Measurements from ENCODE around the gene HTD2. TPM values are rescaled to one million over a fixed set of nuclear protein-coding genes. Genes with fewer than 3 reads are reported as not detected.

The HTD2 gene
- total RNA-seq, 6 donors from 2014 or later, result 7.1 to 14.7 (median 9.0) TPM; not detected in 1

- Histone ChIP-seq H3K27me3 (no peaks in the 10 kb centered on the region), H3K36me3 (peaks cover 0 to 2% (median 0%) of the 10 kb centered on the region in 4 donors), H3K9me3 (no peaks in the 10 kb centered on the region), H3K4me1 (peaks cover 4 to 27% (median 18%) of the 10 kb centered on the region in 4 donors), H3K27ac (no peak overlapping the region), H3K4me3 (no peak overlapping the region)
- ATAC-seq (ENCODE audit: low FRiP score in 2 of 2), result no peak
- no peak for DNase-seq
- TF ChIP-seq POLR2A (IDR thresholded peaks at IDR 0.05) (no peak), POLR2AphosphoS5 (IDR thresholded peaks at IDR 0.05) (no peak), EP300 (IDR thresholded peaks at IDR 0.05) (no peak)
- TF ChIP-seq, protein P1, sequence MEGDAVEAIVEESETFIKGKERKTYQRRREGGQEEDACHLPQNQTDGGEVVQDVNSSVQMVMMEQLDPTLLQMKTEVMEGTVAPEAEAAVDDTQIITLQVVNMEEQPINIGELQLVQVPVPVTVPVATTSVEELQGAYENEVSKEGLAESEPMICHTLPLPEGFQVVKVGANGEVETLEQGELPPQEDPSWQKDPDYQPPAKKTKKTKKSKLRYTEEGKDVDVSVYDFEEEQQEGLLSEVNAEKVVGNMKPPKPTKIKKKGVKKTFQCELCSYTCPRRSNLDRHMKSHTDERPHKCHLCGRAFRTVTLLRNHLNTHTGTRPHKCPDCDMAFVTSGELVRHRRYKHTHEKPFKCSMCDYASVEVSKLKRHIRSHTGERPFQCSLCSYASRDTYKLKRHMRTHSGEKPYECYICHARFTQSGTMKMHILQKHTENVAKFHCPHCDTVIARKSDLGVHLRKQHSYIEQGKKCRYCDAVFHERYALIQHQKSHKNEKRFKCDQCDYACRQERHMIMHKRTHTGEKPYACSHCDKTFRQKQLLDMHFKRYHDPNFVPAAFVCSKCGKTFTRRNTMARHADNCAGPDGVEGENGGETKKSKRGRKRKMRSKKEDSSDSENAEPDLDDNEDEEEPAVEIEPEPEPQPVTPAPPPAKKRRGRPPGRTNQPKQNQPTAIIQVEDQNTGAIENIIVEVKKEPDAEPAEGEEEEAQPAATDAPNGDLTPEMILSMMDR (IDR thresholded peaks at IDR 0.05), result no peak
- WGBS, 2 donors, result 95 to 96% methylated on average over 6 to 7 of the region's 7 CpGs
Observed at GRCh38 chr3:58347984-58348383, 41.7 kb downstream of the HTD2 start.

- 68 to 72% methylated on average over 7 of the region's 7 CpGs for WGBS, 2 donors
- H3K4me3 ChIP-seq, result no peak overlapping the region
- DNase-seq, result peak in 1 of 2 donors; percentile 22
- H3K27me3 ChIP-seq, result no peaks in the 10 kb centered on the region
- H3K4me1 ChIP-seq, result peaks cover 4 to 40% (median 26%) of the 10 kb centered on the region in 4 donors
- TF ChIP-seq EP300 (IDR thresholded peaks at IDR 0.05), result no peak
- no peak for TF ChIP-seq POLR2A (IDR thresholded peaks at IDR 0.05)
- TF ChIP-seq, protein P1 (IDR thresholded peaks at IDR 0.05), result no peak
- TF ChIP-seq POLR2AphosphoS5 (IDR thresholded peaks at IDR 0.05), result no peak
- no peaks in the 10 kb centered on the region for H3K9me3 ChIP-seq
- ATAC-seq (ENCODE audit: low FRiP score in 2 of 2), result peak; percentile 7 to 28
- H3K27ac ChIP-seq, result peak overlapping the region in 2 of 4 donors; percentile 29 to 68
- H3K36me3 ChIP-seq, result no peaks in the 10 kb centered on the region
Observed at GRCh38 chr3:58349792-58350626, 43.7 kb downstream of the HTD2 start.

DNA sequence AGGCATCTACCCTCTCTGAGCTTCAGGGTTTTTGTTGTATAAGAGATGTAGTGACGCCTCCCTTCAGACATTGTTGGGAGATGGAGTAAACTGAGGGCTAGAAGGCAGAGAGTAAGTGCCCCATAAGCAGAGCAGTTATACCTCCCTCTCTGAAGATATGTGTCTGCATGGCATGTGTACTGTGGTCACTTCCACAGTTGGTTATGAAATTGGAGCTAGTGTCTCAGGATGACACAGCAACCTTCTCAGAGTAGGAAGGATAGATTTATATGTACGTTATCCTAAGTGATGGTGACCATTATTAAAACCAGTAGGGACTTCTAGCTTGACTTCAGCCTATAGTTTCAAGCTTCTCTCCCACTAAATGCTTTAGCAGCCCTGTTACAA, 44.3 kb downstream of the HTD2 start:
- ATAC-seq (ENCODE audit: low FRiP score in 2 of 2) (peak; percentile 27 to 54), DNase-seq (no peak)
- TF ChIP-seq EP300 (IDR thresholded peaks at IDR 0.05), result no peak
- TF ChIP-seq POLR2AphosphoS5 (IDR thresholded peaks at IDR 0.05), result no peak
- TF ChIP-seq POLR2A (IDR thresholded peaks at IDR 0.05), result no peak
- no peaks in the 10 kb centered on the region for H3K27me3 ChIP-seq
- H3K4me1 ChIP-seq, result peaks cover 4 to 45% (median 26%) of the 10 kb centered on the region in 4 donors
- H3K36me3 ChIP-seq, result no peaks in the 10 kb centered on the region
- no peak overlapping the region for H3K4me3 ChIP-seq
- peak overlapping the region in 3 of 4 donors; percentile 19 to 68 (median 29) for H3K27ac ChIP-seq
- H3K9me3 ChIP-seq, result no peaks in the 10 kb centered on the region
- WGBS, 2 donors, result 74 to 84% methylated on average over 2 of the region's 2 CpGs

GRCh38 chr3:58351920-58352319, 45.6 kb downstream of the HTD2 start:
- no peak for DNase-seq
- 61 to 79% methylated on average over 3 of the region's 3 CpGs for WGBS, 2 donors

DNA sequence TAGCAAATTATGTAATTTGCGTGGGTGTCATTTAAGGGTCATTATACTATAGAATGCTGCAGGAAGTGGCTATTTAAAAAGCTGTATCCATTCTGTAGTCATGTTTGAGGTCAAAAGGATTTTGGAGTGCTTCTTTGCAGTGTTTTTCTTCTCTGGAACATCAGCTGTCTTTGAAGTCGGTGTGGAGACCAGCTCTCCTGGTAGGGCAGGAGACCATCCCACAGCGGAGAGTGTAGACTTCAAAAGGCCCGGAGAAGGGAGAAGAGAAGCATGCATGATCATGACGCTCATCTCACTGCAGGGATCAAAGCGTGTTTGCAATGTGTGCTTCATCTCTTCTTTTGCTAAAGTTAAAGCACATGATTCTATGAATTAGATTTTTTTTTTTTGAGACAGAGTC, 46.3 kb downstream of the HTD2 start:
- H3K4me1 ChIP-seq, result peaks cover 0 to 49% (median 32%) of the 10 kb centered on the region in 4 donors

More at GRCh38 chr3:58351920-58352319, 45.6 kb downstream of the HTD2 start:
- no peak overlapping the region for H3K4me3 ChIP-seq
- no peak for ATAC-seq (ENCODE audit: low FRiP score in 2 of 2)
- TF ChIP-seq POLR2A (IDR thresholded peaks at IDR 0.05) (no peak), EP300 (IDR thresholded peaks at IDR 0.05) (no peak)
- no peaks in the 10 kb centered on the region for H3K27me3 ChIP-seq
- H3K9me3 ChIP-seq, result no peaks in the 10 kb centered on the region
- peaks cover 0 to 49% (median 32%) of the 10 kb centered on the region in 4 donors for H3K4me1 ChIP-seq
- peak overlapping the region in 1 of 4 donors; percentile 31 for H3K27ac ChIP-seq
- H3K36me3 ChIP-seq, result no peaks in the 10 kb centered on the region

More for the DNA sequence above, 46.3 kb downstream of the HTD2 start:
- TF ChIP-seq POLR2AphosphoS5 (IDR thresholded peaks at IDR 0.05), result no peak
- no peak for TF ChIP-seq EP300 (IDR thresholded peaks at IDR 0.05)
- TF ChIP-seq, protein P1 (IDR thresholded peaks at IDR 0.05), result no peak
- TF ChIP-seq POLR2A (IDR thresholded peaks at IDR 0.05), result no peak
- ATAC-seq (ENCODE audit: low FRiP score in 2 of 2) (no peak), DNase-seq (no peak)
- no peaks in the 10 kb centered on the region for H3K36me3 ChIP-seq
- 85 to 86% methylated on average over 6 of the region's 6 CpGs for WGBS, 2 donors
- H3K4me3 ChIP-seq, result no peak overlapping the region
- H3K27ac ChIP-seq, result no peak overlapping the region
- no peaks in the 10 kb centered on the region for H3K9me3 ChIP-seq
- H3K27me3 ChIP-seq, result no peaks in the 10 kb centered on the region
